HCT116 (cell line): Measurements from ENCODE around the gene SLC22A6. TPM values are rescaled to one million over a fixed set of nuclear protein-coding genes. Genes with fewer than 3 reads are reported as not detected.

ENCODE experiments used
- ATAC-seq: fragments of 200-7000 bp; cut with Tn5 transposase; 2 replicates; pipeline ENCODE4 v1.9.1; 2020; ENCODE audit warnings: mild to moderate bottlenecking, moderate library complexity
- Bru-seq: library from RNA; stranded (reverse); fragments of 400-500 nt; gene quantifications from one replicate; lab custom pipeline; 2021; lab: Mats Ljungman, UMichigan
- BruChase-seq, 2 experiments: library from RNA; stranded (reverse); fragments of 400-500 nt; gene quantifications; one replicate each; lab custom pipeline; 2021; lab: Mats Ljungman, UMichigan
- BruUV-seq: library from RNA; stranded (reverse); fragments of 400-500 nt; replicated peaks from 2 replicates; lab custom pipeline; 2021; lab: Mats Ljungman, UMichigan
- CTCF ChIA-PET: fragments of 300-600 bp; sonication (Branson Sonifier 250); formaldehyde crosslinking; loops from one replicate; lab custom pipeline; 2021; ENCODE audit warnings: antibody characterized with exemption; lab: Charles Lee
- POLR2A ChIA-PET: fragments of 300-600, 350-600 bp; sonication (Branson Sonifier 250); formaldehyde crosslinking; loops from one replicate; lab custom pipeline; 2021; ENCODE audit warnings: antibody characterized with exemption; lab: Charles Lee
- RAD21 ChIA-PET, 2 experiments: fragments of 300-600 bp; sonication (Branson Sonifier 250); formaldehyde crosslinking; loops; one replicate each; lab custom pipeline; 2023; ENCODE audit warnings: low total read pairs in 2 of 2; ENCODE audit not compliant: uncharacterized antibody in 2 of 2, unreplicated experiment in 2 of 2, low non-redundant PET in 1 of 2; lab: Charles Lee
- DNase-seq: peaks from one replicate; pipeline ENCODE4 v3.0.0-alpha.2; 2010; ENCODE audit warnings: low read depth, low spot score
- H2AFZ ChIP-seq: fragments of 200-600 bp; shearing (Covaris generic), sonication (generic); 2 replicates; pipeline ENCODE4 v1.6.1; 2017; ENCODE audit warnings: low read depth, mixed run types, mixed read lengths, antibody characterized with exemption, low read length; ENCODE audit not compliant: poor library complexity, severe bottlenecking
- H3K27ac ChIP-seq: 2 replicates; pipeline ENCODE4 v1.5.1; 2012; ENCODE audit warnings: low read depth, low read length
- H3K27me3 ChIP-seq: fragments of 200-600 bp; sonication (generic); 2 replicates; pipeline ENCODE4 v1.6.1; 2016; ENCODE audit warnings: mixed run types, low read length, mixed read lengths; ENCODE audit not compliant: insufficient read depth
- H3K36me3 ChIP-seq, 2 experiments: fragments of 200-500 bp in 1 of 2; fragments of 200-600 bp in 1 of 2; sonication (Bioruptor generic) in 1 of 2; sonication (generic) in 1 of 2; 2 replicates each; pipeline versions ENCODE4 v1.5.1 to v1.6.1; 2014 to 2016; ENCODE audit warnings: low read length in 2 of 2, inconsistent platforms in 1 of 2, mixed read lengths in 1 of 2, mixed run types in 1 of 2; ENCODE audit not compliant: insufficient read depth in 2 of 2, control insufficient read depth in 1 of 2
- H3K4me1 ChIP-seq, 2 experiments: fragments of 200-600 bp in 1 of 2; sonication (generic) in 1 of 2; 2 replicates each; pipeline versions ENCODE4 v1.5.1 to v1.6.1; 2012 to 2017; ENCODE audit warnings: low read length in 2 of 2, inconsistent platforms in 1 of 2, mild to moderate bottlenecking in 1 of 2, mixed read lengths in 1 of 2, mixed run types in 1 of 2, moderate library complexity in 1 of 2; ENCODE audit not compliant: insufficient read depth in 2 of 2, control insufficient read depth in 1 of 2
- H3K4me2 ChIP-seq: fragments of 200-600 bp; sonication (generic); 2 replicates; pipeline ENCODE4 v1.6.1; 2017; ENCODE audit warnings: mixed run types, low read length, mixed read lengths
- H3K4me3 ChIP-seq, 2 experiments: fragments of 200-600 bp in 1 of 2; sonication (generic) in 1 of 2; replicated peaks in 1 of 2; 2 replicates each; pipeline ENCODE4 v1.5.1; 2011 to 2016; ENCODE audit warnings: low read length in 2 of 2, control low read depth in 1 of 2, low read depth in 1 of 2, mild to moderate bottlenecking in 1 of 2, mixed read lengths in 1 of 2, mixed run types in 1 of 2
- H3K79me2 ChIP-seq: fragments of 200-600 bp; sonication (generic); 2 replicates; pipeline ENCODE4 v1.6.1; 2017; ENCODE audit warnings: mild to moderate bottlenecking, mixed run types, low read length, moderate library complexity, mixed read lengths; ENCODE audit not compliant: insufficient read depth
- H3K9ac ChIP-seq: fragments of 200-600 bp; sonication (generic); 2 replicates; pipeline ENCODE4 v1.6.1; 2016; ENCODE audit warnings: low read length, mixed read lengths
- H3K9me2 ChIP-seq: fragments of 200-600 bp; sonication (generic), shearing (Covaris generic); 2 replicates; pipeline ENCODE4 v1.6.1; 2017; ENCODE audit warnings: mixed run types, mild to moderate bottlenecking, moderate library complexity; ENCODE audit not compliant: insufficient read depth
- H3K9me3 ChIP-seq, 2 experiments: fragments of 200-500 bp in 1 of 2; fragments of 200-600 bp in 1 of 2; sonication (Bioruptor generic) in 1 of 2; sonication (generic) in 1 of 2; 2 replicates each; pipeline ENCODE4 v1.6.1; 2014 to 2017; ENCODE audit warnings: low read length in 2 of 2, mixed read lengths in 2 of 2, inconsistent platforms in 1 of 2, low read depth in 1 of 2, mild to moderate bottlenecking in 1 of 2, mixed run types in 1 of 2, moderate library complexity in 1 of 2; ENCODE audit not compliant: control insufficient read depth in 1 of 2, insufficient read depth in 1 of 2
- H4K20me1 ChIP-seq: fragments of 200-600 bp; sonication (generic), shearing (Covaris generic); 2 replicates; pipeline ENCODE4 v1.6.1; 2017; ENCODE audit warnings: mixed run types, mild to moderate bottlenecking, moderate library complexity; ENCODE audit not compliant: insufficient read depth
- CBX3 ChIP-seq: IDR thresholded peaks from 2 replicates; pipeline ENCODE4 v1.6.1; 2012; ENCODE audit warnings: low read depth
- JUND ChIP-seq: IDR thresholded peaks from 2 replicates; pipeline ENCODE4 v1.6.1; 2012
- RAD21 ChIP-seq: IDR thresholded peaks from 2 replicates; pipeline ENCODE4 v1.6.1; 2012; ENCODE audit warnings: low read depth, mild to moderate bottlenecking
- YY1 ChIP-seq: IDR thresholded peaks from 2 replicates; pipeline ENCODE4 v1.6.1; 2011; ENCODE audit warnings: low read length, low read depth, moderate library complexity, mild to moderate bottlenecking; ENCODE audit not compliant: insufficient replicate concordance; ENCODE audit errors: extremely low read depth
- intact Hi-C: fragments of 100-400 bp; cut with micrococcal nuclease; formaldehyde crosslinking; loops from 2 replicates; pipeline ENCODE4 v1.10.0; 2022
- long read RNA-seq: library from polyadenylated mRNA; unstranded; transcript quantifications from one replicate; pipeline ENCODE4 v2.0.0, GENCODE V29; 2021; ENCODE audit not compliant: unreplicated experiment
- polyA plus RNA-seq: library from polyadenylated mRNA; unstranded; fragments of >200 nt; gene quantifications from 2 replicates; pipeline ENCODE4 v1.2.1, GENCODE V29; 2012; ENCODE audit warnings: missing spikeins
- total RNA-seq: library from RNA; stranded (reverse); gene quantifications from one replicate; pipeline ENCODE4 v1.2.1, GENCODE V29; 2021; ENCODE audit not compliant: unreplicated experiment
- TF ChIP-seq, protein P1 (sequence below), 3 experiments: fragments of 200-600 bp in 1 of 3; sonication (generic) in 1 of 3; IDR thresholded peaks in 2 of 3; conservative IDR thresholded peaks in 1 of 3; 2 replicates each; pipeline ENCODE4 v1.5.1; 2012 to 2017; ENCODE audit warnings: low read depth in 2 of 3, low read length in 2 of 3, antibody characterized with exemption in 1 of 3, borderline replicate concordance in 1 of 3, control low read depth in 1 of 3, mild to moderate bottlenecking in 1 of 3, mixed read lengths in 1 of 3, mixed run types in 1 of 3, moderate library complexity in 1 of 3; ENCODE audit not compliant: insufficient read depth in 1 of 3
- TF ChIP-seq, protein P2 (sequence below): IDR thresholded peaks from 2 replicates; pipeline ENCODE4 v1.6.1; 2012
- TF ChIP-seq, protein P3 (sequence below): IDR thresholded peaks from 2 replicates; pipeline ENCODE4 v1.6.1; 2011; ENCODE audit warnings: mild to moderate bottlenecking, low read length, moderate library complexity; ENCODE audit not compliant: insufficient replicate concordance; ENCODE audit errors: extremely low read depth

SLC22A6 gene, protein sequence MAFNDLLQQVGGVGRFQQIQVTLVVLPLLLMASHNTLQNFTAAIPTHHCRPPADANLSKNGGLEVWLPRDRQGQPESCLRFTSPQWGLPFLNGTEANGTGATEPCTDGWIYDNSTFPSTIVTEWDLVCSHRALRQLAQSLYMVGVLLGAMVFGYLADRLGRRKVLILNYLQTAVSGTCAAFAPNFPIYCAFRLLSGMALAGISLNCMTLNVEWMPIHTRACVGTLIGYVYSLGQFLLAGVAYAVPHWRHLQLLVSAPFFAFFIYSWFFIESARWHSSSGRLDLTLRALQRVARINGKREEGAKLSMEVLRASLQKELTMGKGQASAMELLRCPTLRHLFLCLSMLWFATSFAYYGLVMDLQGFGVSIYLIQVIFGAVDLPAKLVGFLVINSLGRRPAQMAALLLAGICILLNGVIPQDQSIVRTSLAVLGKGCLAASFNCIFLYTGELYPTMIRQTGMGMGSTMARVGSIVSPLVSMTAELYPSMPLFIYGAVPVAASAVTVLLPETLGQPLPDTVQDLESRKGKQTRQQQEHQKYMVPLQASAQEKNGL
- total RNA-seq, result not detected
- not detected in 2 replicates for polyA plus RNA-seq
- not detected for Bru-seq, nascent RNA
- not detected for BruChase-seq, experiment 1, labeled RNA remaining after a 6-hour chase
- BruChase-seq, experiment 2, labeled RNA remaining after a 2-hour chase, result not detected
- long read RNA-seq, result 0 reads

DNA sequence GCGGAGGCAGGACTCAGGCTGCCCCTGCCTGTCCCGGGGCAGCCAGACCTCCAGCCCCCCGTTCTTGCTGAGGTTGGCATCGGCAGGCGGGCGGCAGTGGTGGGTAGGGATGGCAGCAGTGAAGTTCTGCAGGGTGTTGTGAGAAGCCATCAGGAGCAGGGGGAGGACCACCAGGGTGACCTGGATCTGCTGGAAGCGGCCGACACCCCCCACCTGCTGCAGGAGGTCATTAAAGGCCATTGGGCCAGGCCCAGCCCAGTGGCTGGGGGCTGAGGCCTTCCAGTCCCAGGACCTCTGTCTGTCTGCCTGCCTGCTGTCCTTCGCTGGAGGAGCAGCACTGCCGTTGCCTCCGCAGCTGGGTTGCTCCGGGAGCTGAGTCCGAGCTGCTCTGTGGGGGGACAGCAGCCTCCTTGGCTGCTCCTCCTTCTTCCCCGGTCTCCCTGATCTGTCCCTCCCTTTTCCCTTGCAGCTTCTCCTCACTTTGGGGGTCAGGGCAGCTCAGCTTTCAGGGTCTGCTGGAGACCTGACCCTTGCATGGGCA lies at the start of gene SLC22A6:
Gene SLC22A6 (minus strand): TSS at position 517 of the 541 bp plus-strand sequence. CDS start 277 bp downstream, at position 240.
- peaks cover 9% of the 10 kb centered on the region for H3K27me3 ChIP-seq

DNA sequence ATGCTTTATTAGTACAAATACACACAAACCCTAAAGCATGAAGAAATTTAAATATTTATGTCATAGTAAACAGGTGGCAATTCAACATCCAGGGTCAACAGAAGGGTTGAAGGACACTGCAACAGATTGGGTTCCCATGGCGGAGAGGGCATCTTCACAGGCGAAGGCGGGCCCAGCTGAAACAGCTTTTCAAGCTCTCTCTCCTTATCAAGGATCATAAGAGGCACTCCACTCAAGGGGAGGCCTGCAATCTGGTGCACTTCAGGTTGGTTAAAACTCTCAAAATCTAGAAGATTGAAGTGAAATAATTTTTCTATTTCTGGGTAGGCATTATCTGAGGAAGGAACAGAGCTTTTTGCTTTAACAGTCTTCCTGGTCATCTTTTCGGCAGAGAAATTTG lies 47.7 kb upstream of the SLC22A6 start:
- Histone ChIP-seq H3K9ac (no peak overlapping the region), H3K27me3 (no peaks in the 10 kb centered on the region; the same call in 1 of the 2 replicates), H3K27ac (no peak overlapping the region), H3K9me3 (no peaks in the 10 kb centered on the region), H4K20me1 (no peaks in the 10 kb centered on the region), H3K4me2 (no peak overlapping the region), H3K4me3 (no peak overlapping the region), H3K9me2 (no peaks in the 10 kb centered on the region), H3K79me2 (no peaks in the 10 kb centered on the region), H3K4me1 (0 out of 4 replicates have a peak, but pooled peaks cover 0 to 7% of the 10 kb centered on the region in 2 experiments), H3K36me3 (no peaks in the 10 kb centered on the region), H2AFZ (no peak overlapping the region)
- RAD21 ChIA-PET, result no interaction called here
- CTCF ChIA-PET, result interaction anchor here (2.3 to 6.4 kb wide), 2 partner anchors 11 to 127 kb away, joined by 6 to 42 read pairs; no protein-coding TSS in a partner anchor
- POLR2A ChIA-PET, result no interaction called here
- intact Hi-C loops, result no loop called here
- DNase-seq, result no peak
- ATAC-seq, result no peak
- BruUV-seq, result no TSS peak
- TF ChIP-seq JUND, result no peak
- TF ChIP-seq, protein P1, sequence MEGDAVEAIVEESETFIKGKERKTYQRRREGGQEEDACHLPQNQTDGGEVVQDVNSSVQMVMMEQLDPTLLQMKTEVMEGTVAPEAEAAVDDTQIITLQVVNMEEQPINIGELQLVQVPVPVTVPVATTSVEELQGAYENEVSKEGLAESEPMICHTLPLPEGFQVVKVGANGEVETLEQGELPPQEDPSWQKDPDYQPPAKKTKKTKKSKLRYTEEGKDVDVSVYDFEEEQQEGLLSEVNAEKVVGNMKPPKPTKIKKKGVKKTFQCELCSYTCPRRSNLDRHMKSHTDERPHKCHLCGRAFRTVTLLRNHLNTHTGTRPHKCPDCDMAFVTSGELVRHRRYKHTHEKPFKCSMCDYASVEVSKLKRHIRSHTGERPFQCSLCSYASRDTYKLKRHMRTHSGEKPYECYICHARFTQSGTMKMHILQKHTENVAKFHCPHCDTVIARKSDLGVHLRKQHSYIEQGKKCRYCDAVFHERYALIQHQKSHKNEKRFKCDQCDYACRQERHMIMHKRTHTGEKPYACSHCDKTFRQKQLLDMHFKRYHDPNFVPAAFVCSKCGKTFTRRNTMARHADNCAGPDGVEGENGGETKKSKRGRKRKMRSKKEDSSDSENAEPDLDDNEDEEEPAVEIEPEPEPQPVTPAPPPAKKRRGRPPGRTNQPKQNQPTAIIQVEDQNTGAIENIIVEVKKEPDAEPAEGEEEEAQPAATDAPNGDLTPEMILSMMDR (IDR thresholded peaks at IDR 0.05 in 2 of 3, conservative IDR thresholded peaks at IDR 0.05 in 1 of 3; ENCODE audit: borderline replicate concordance in 1 of 3, insufficient read depth in 1 of 3, low read depth in 2 of 3, low read length in 2 of 3), result no peak
- no peak for TF ChIP-seq YY1
- TF ChIP-seq, protein P2, sequence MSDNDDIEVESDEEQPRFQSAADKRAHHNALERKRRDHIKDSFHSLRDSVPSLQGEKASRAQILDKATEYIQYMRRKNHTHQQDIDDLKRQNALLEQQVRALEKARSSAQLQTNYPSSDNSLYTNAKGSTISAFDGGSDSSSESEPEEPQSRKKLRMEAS, result no peak
- TF ChIP-seq RAD21, result no peak
- TF ChIP-seq, protein P3, sequence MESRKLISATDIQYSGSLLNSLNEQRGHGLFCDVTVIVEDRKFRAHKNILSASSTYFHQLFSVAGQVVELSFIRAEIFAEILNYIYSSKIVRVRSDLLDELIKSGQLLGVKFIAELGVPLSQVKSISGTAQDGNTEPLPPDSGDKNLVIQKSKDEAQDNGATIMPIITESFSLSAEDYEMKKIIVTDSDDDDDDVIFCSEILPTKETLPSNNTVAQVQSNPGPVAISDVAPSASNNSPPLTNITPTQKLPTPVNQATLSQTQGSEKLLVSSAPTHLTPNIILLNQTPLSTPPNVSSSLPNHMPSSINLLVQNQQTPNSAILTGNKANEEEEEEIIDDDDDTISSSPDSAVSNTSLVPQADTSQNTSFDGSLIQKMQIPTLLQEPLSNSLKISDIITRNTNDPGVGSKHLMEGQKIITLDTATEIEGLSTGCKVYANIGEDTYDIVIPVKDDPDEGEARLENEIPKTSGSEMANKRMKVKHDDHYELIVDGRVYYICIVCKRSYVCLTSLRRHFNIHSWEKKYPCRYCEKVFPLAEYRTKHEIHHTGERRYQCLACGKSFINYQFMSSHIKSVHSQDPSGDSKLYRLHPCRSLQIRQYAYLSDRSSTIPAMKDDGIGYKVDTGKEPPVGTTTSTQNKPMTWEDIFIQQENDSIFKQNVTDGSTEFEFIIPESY, result no peak
- no peak for TF ChIP-seq CBX3

More for the DNA sequence above, at the start of gene SLC22A6:
- Histone ChIP-seq H3K27ac (no peak within 1 kb of the TSS), H3K4me3 (no peak within 1 kb of the TSS), H3K9me3 (no peaks in the 10 kb centered on the region), H3K9me2 (no peaks in the 10 kb centered on the region), H4K20me1 (no peaks in the 10 kb centered on the region), H2AFZ (no peak within 1 kb of the TSS), H3K79me2 (no peaks in the 10 kb centered on the region), H3K36me3 (no peaks in the 10 kb centered on the region), H3K4me1 (no peaks in the 10 kb centered on the region)
- POLR2A ChIA-PET, result no interaction called here
- CTCF ChIA-PET, result no interaction called here
- intact Hi-C loops, result no loop called here
- no TSS peak for BruUV-seq
- TF ChIP-seq CBX3, result no peak
- TF ChIP-seq, protein P2, result no peak
- TF ChIP-seq, all 23 proteins: peak for 0
- DNase-seq (no peak), ATAC-seq (no peak)
- RAD21 ChIA-PET, result no interaction called here
- H3K9ac ChIP-seq, result no peak within 1 kb of the TSS
- no peak within 1 kb of the TSS for H3K4me2 ChIP-seq
